Nephron (organoid): Measurements from ENCODE around the gene AURKAIP1.

Source experiments
- H3K27ac Mint-ChIP-seq, 3 experiments: 2 replicates each; pipeline ENCODE4 v1.8.0; 2020; ENCODE audit warnings: mixed read lengths in 3 of 3, mild to moderate bottlenecking in 2 of 3, moderate library complexity in 1 of 3
- H3K27me3 Mint-ChIP-seq: 2 replicates; pipeline ENCODE4 v1.8.0; 2021; ENCODE audit warnings: low read depth, mild to moderate bottlenecking, moderate library complexity, mixed read lengths
- H3K36me3 Mint-ChIP-seq: 2 replicates; pipeline ENCODE4 v1.8.0; 2020; ENCODE audit warnings: low read depth, mixed read lengths
- H3K4me1 Mint-ChIP-seq: 2 replicates; pipeline ENCODE4 v1.8.0; 2020; ENCODE audit warnings: mixed read lengths
- H3K4me3 Mint-ChIP-seq, 3 experiments: 2 replicates each; pipeline ENCODE4 v1.8.0; 2020; ENCODE audit warnings: mild to moderate bottlenecking in 3 of 3, mixed read lengths in 3 of 3, moderate library complexity in 2 of 3
- H3K9me3 Mint-ChIP-seq: 2 replicates; pipeline ENCODE4 v1.8.0; 2020; ENCODE audit warnings: mixed read lengths
- CTCF ChIP-seq, 3 experiments: fragments of 200-600 bp; sonication (generic); IDR thresholded peaks; one replicate each; pipeline ENCODE4 v1.5.0; 2021; ENCODE audit warnings: antibody characterized with exemption in 3 of 3; ENCODE audit not compliant: unreplicated experiment in 3 of 3

The AURKAIP1 gene

GRCh38 chr1:1340185-1340584 lies 34.8 kb downstream of the AURKAIP1 start:
- Mint-ChIP-seq H3K4me1 (no peaks in the 10 kb centered on the region), H3K9me3 (no peaks in the 10 kb centered on the region), H3K4me3 (no peak overlapping the region), H3K27ac (no peak overlapping the region), H3K27me3 (no peaks in the 10 kb centered on the region), H3K36me3 (peaks cover 10% of the 10 kb centered on the region)
- no peak for TF ChIP-seq CTCF (IDR thresholded peaks at IDR 0.05; ENCODE audit: unreplicated experiment in 3 of 3)

- no peaks in the 10 kb centered on the region for H3K27me3 Mint-ChIP-seq
These were observed 36.7 kb downstream of the AURKAIP1 start for GRCh38 chr1:1338278-1338677.

GRCh38 chr1:1337793-1338147 lies 37.2 kb downstream of the AURKAIP1 start:
- no peaks in the 10 kb centered on the region for H3K27me3 Mint-ChIP-seq
- H3K27ac Mint-ChIP-seq: no peak overlapping the region

More at GRCh38 chr1:1338278-1338677, 36.7 kb downstream of the AURKAIP1 start:
- Mint-ChIP-seq H3K4me3 (no peak overlapping the region), H3K4me1 (no peaks in the 10 kb centered on the region), H3K27ac (no peak overlapping the region), H3K36me3 (peaks cover 10% of the 10 kb centered on the region), H3K9me3 (no peaks in the 10 kb centered on the region)
- TF ChIP-seq CTCF (IDR thresholded peaks at IDR 0.05; ENCODE audit: unreplicated experiment in 3 of 3): no peak

GRCh38 chr1:1336931-1337792 lies 37.8 kb downstream of the AURKAIP1 start:
- Mint-ChIP-seq H3K4me1 (no peaks in the 10 kb centered on the region), H3K27ac (no peak overlapping the region), H3K36me3 (peaks cover 10% of the 10 kb centered on the region), H3K9me3 (no peaks in the 10 kb centered on the region), H3K4me3 (no peak overlapping the region), H3K27me3 (no peaks in the 10 kb centered on the region)
- TF ChIP-seq CTCF (IDR thresholded peaks at IDR 0.05; ENCODE audit: unreplicated experiment in 3 of 3): no peak

More at GRCh38 chr1:1337793-1338147, 37.2 kb downstream of the AURKAIP1 start:
- no peaks in the 10 kb centered on the region for H3K9me3 Mint-ChIP-seq
- peaks cover 10% of the 10 kb centered on the region for H3K36me3 Mint-ChIP-seq
- H3K4me3 Mint-ChIP-seq: no peak overlapping the region
- TF ChIP-seq CTCF (IDR thresholded peaks at IDR 0.05; ENCODE audit: unreplicated experiment in 3 of 3): no peak
- H3K4me1 Mint-ChIP-seq: no peaks in the 10 kb centered on the region

GRCh38 chr1:1336446-1336845 lies 38.6 kb downstream of the AURKAIP1 start:
- H3K4me1 Mint-ChIP-seq: no peaks in the 10 kb centered on the region
- no peak overlapping the region for H3K27ac Mint-ChIP-seq
- TF ChIP-seq CTCF (IDR thresholded peaks at IDR 0.05; ENCODE audit: unreplicated experiment in 3 of 3): no peak
- no peaks in the 10 kb centered on the region for H3K27me3 Mint-ChIP-seq
- H3K4me3 Mint-ChIP-seq: no peak overlapping the region
- peaks cover 10% of the 10 kb centered on the region for H3K36me3 Mint-ChIP-seq
- no peaks in the 10 kb centered on the region for H3K9me3 Mint-ChIP-seq

GRCh38 chr1:1335792-1336248 lies 39.2 kb downstream of the AURKAIP1 start:
- no peaks in the 10 kb centered on the region for H3K4me1 Mint-ChIP-seq
- no peak overlapping the region for H3K27ac Mint-ChIP-seq
- no peak for TF ChIP-seq CTCF (IDR thresholded peaks at IDR 0.05; ENCODE audit: unreplicated experiment in 3 of 3)
- H3K4me3 Mint-ChIP-seq: no peak overlapping the region
- H3K27me3 Mint-ChIP-seq: no peaks in the 10 kb centered on the region
- H3K9me3 Mint-ChIP-seq: no peaks in the 10 kb centered on the region
- H3K36me3 Mint-ChIP-seq: peaks cover 4% of the 10 kb centered on the region
